OCI-M2 (cell line): ENCODE results near the gene IL16.
"Not testable (repeated sequence)": the region's sequence is repeated elsewhere in the genome, so short reads cannot be mapped to it uniquely, and the experiment has no call there.

ENCODE experiments used
- DNase-seq: peaks from one replicate; lab custom pipeline; 2025; ENCODE audit not compliant: unreplicated experiment; lab: John Stamatoyannopoulos, UW

Gene IL16

GRCh38 chr15:81199031-81199779, 2.5 kb downstream of the IL16 start:
- DNase-seq = no peak

- DNase-seq = no peak
Observed at GRCh38 chr15:81206018-81206417, 9.3 kb downstream of the IL16 start.

GRCh38 chr15:81207987-81208386, 11.3 kb downstream of the IL16 start:
- DNase-seq = not testable (repeated sequence)

GRCh38 chr15:81209635-81210034, 13.0 kb downstream of the IL16 start:
- DNase-seq = no peak

- no peak for DNase-seq
Observed at GRCh38 chr15:81211376-81211775, 14.7 kb downstream of the IL16 start.

GRCh38 chr15:81213982-81214381, 17.3 kb downstream of the IL16 start:
- DNase-seq = no peak

- DNase-seq = no peak
Observed at GRCh38 chr15:81215531-81215930, 18.9 kb downstream of the IL16 start.

GRCh38 chr15:81215983-81216382, 19.3 kb downstream of the IL16 start:
- DNase-seq = no peak

GRCh38 chr15:81216422-81216821, 19.7 kb downstream of the IL16 start:
- no peak for DNase-seq

- DNase-seq = no peak
Observed at GRCh38 chr15:81221449-81221848, 24.8 kb downstream of the IL16 start.

GRCh38 chr15:81222007-81222406, 25.3 kb downstream of the IL16 start:
- DNase-seq = no peak

- DNase-seq = no peak
Observed at GRCh38 chr15:81223346-81223971, 26.8 kb downstream of the IL16 start.

- no peak for DNase-seq
Observed at GRCh38 chr15:81224232-81224631, 27.6 kb downstream of the IL16 start.

GRCh38 chr15:81225161-81225671, 28.5 kb downstream of the IL16 start:
- DNase-seq = no peak

- no peak for DNase-seq
Observed at GRCh38 chr15:81227716-81228115, 31.0 kb downstream of the IL16 start.

- no peak for DNase-seq
Observed at GRCh38 chr15:81229586-81229985, 32.9 kb downstream of the IL16 start.

GRCh38 chr15:81235276-81236123, 38.8 kb downstream of the IL16 start:
- DNase-seq = no peak

- DNase-seq = no peak
Observed at GRCh38 chr15:81239190-81239589, 42.5 kb downstream of the IL16 start.

- no peak for DNase-seq
Observed at GRCh38 chr15:81242778-81243177, 46.1 kb downstream of the IL16 start.

- DNase-seq = no peak
Observed at GRCh38 chr15:81244306-81244705, 47.6 kb downstream of the IL16 start.

GRCh38 chr15:81253846-81254245, 57.2 kb downstream of the IL16 start:
- DNase-seq = no peak
